Mesenchymal stem cell (in vitro differentiated cells and primary cell): ENCODE data around the gene COX4I1.

Experiments
- DNase-seq: peaks from one replicate; pipeline ENCODE4 v3.0.0-alpha.2; 2013
- H2AFZ ChIP-seq: one replicate; pipeline ENCODE4 v1.6.1; 2013; ENCODE audit warnings: low read depth, mild to moderate bottlenecking, control low read depth, inconsistent platforms, low read length, moderate library complexity
- H2AK5ac ChIP-seq: 2 replicates; pipeline ENCODE4 v1.6.1; 2013; ENCODE audit warnings: low read length, moderate library complexity, mild to moderate bottlenecking, inconsistent platforms; ENCODE audit not compliant: severe bottlenecking
- H2BK120ac ChIP-seq: one replicate; pipeline ENCODE4 v1.6.1; 2013; ENCODE audit warnings: low read depth, mild to moderate bottlenecking, inconsistent platforms, low read length, moderate library complexity
- H2BK12ac ChIP-seq, 2 experiments: one replicate each; pipeline ENCODE4 v1.6.1; 2013; ENCODE audit warnings: inconsistent platforms in 2 of 2, low read length in 2 of 2, mild to moderate bottlenecking in 2 of 2, moderate library complexity in 2 of 2, control low read depth in 1 of 2
- H2BK15ac ChIP-seq: one replicate; pipeline ENCODE4 v1.6.1; 2013; ENCODE audit warnings: mild to moderate bottlenecking, low read depth, inconsistent platforms; ENCODE audit not compliant: poor library complexity, severe bottlenecking
- H2BK5ac ChIP-seq: 2 replicates; pipeline ENCODE4 v1.6.1; 2013; ENCODE audit warnings: low read depth, mild to moderate bottlenecking, low read length, control low read depth, inconsistent platforms; ENCODE audit not compliant: poor library complexity, severe bottlenecking
- H3K14ac ChIP-seq, 2 experiments: one replicate each; pipeline ENCODE4 v1.6.1; 2013; ENCODE audit warnings: inconsistent platforms in 2 of 2, low read length in 2 of 2, control low read depth in 1 of 2, mild to moderate bottlenecking in 1 of 2, moderate library complexity in 1 of 2
- H3K18ac ChIP-seq, 2 experiments: one replicate each; pipeline ENCODE4 v1.6.1; 2013; ENCODE audit warnings: inconsistent platforms in 2 of 2, low read length in 2 of 2, control low read depth in 1 of 2, low read depth in 1 of 2, mild to moderate bottlenecking in 1 of 2
- H3K23ac ChIP-seq, 2 experiments: one replicate each; pipeline ENCODE4 v1.6.1; 2013; ENCODE audit warnings: inconsistent platforms in 2 of 2, low read length in 2 of 2, mild to moderate bottlenecking in 2 of 2, moderate library complexity in 2 of 2, control low read depth in 1 of 2
- H3K27ac ChIP-seq: 2 replicates; pipeline ENCODE4 v1.5.1; 2013; ENCODE audit warnings: mild to moderate bottlenecking, moderate library complexity, low read length, control low read depth, inconsistent platforms; ENCODE audit not compliant: poor library complexity, severe bottlenecking
- H3K27me3 ChIP-seq, 2 experiments: 2 replicates each; pipeline versions ENCODE4 v1.6.1 to v1.7.0; 2013; ENCODE audit warnings: low read length in 2 of 2, mild to moderate bottlenecking in 2 of 2, moderate library complexity in 2 of 2, control low read depth in 1 of 2, inconsistent platforms in 1 of 2; ENCODE audit not compliant: control insufficient read depth in 1 of 2, insufficient read depth in 1 of 2
- H3K36me3 ChIP-seq, 2 experiments: 2 replicates each; pipeline versions ENCODE4 v1.6.1 to v1.7.0; 2013; ENCODE audit warnings: low read length in 2 of 2, control low read depth in 1 of 2, inconsistent platforms in 1 of 2, low read depth in 1 of 2, mild to moderate bottlenecking in 1 of 2; ENCODE audit not compliant: insufficient read depth in 2 of 2, control insufficient read depth in 1 of 2
- H3K4ac ChIP-seq, 2 experiments: one replicate each; pipeline ENCODE4 v1.6.1; 2013; ENCODE audit warnings: inconsistent platforms in 2 of 2, low read length in 2 of 2, mild to moderate bottlenecking in 2 of 2, moderate library complexity in 2 of 2, control low read depth in 1 of 2, low read depth in 1 of 2
- H3K4me1 ChIP-seq: 2 replicates; pipeline ENCODE4 v1.6.1; 2013; ENCODE audit warnings: low read depth, low read length, control low read depth; ENCODE audit not compliant: control insufficient read depth, insufficient read depth
- H3K4me2 ChIP-seq: 2 replicates; pipeline ENCODE4 v1.6.1; 2013; ENCODE audit warnings: low read length, mild to moderate bottlenecking, inconsistent platforms; ENCODE audit not compliant: poor library complexity, severe bottlenecking
- H3K4me3 ChIP-seq, 2 experiments: 2 replicates each; pipeline versions ENCODE4 v1.5.1 to v1.7.0; 2013; ENCODE audit warnings: low read length in 2 of 2, mild to moderate bottlenecking in 2 of 2, control low read depth in 1 of 2, low read depth in 1 of 2; ENCODE audit not compliant: insufficient read depth in 1 of 2
- H3K79me1 ChIP-seq: replicated peaks from 2 replicates; pipeline ENCODE4 v1.6.1; 2013; ENCODE audit warnings: mild to moderate bottlenecking, control low read depth, low read length, inconsistent platforms; ENCODE audit not compliant: poor library complexity, severe bottlenecking
- H3K9ac ChIP-seq: 2 replicates; pipeline ENCODE4 v1.7.0; 2013; ENCODE audit warnings: mild to moderate bottlenecking, low read length, moderate library complexity
- H3K9me3 ChIP-seq: 2 replicates; pipeline ENCODE4 v1.7.0; 2013; ENCODE audit warnings: mild to moderate bottlenecking, low read length; ENCODE audit not compliant: control insufficient read depth
- H4K8ac ChIP-seq: one replicate; pipeline ENCODE4 v1.6.1; 2013; ENCODE audit warnings: inconsistent platforms, mild to moderate bottlenecking, low read length, moderate library complexity
- H4K91ac ChIP-seq: one replicate; pipeline ENCODE4 v1.6.1; 2013; ENCODE audit warnings: mild to moderate bottlenecking, low read length, inconsistent platforms
- WGBS: methylation state at CpG from one replicate; pipeline ENCODE4 v1.1.7; 2013; ENCODE audit warnings: mixed read lengths; 5-methylcytosine and 5-hydroxymethylcytosine counted together

The COX4I1 gene

GRCh38 chr16:85853547-85854545 lies 54.4 kb downstream of the COX4I1 start:
- Histone ChIP-seq H2BK15ac (no peak overlapping the region), H3K36me3 (no peaks in the 10 kb centered on the region)

GRCh38 chr16:85854935-85855334 lies 55.4 kb downstream of the COX4I1 start:
- no peak overlapping the region for H3K4me2 ChIP-seq
- peaks cover 4% of the 10 kb centered on the region for H3K9me3 ChIP-seq
- no peak overlapping the region for H3K4me3 ChIP-seq
- H3K9ac ChIP-seq, result no peak overlapping the region
- WGBS, result 100% methylated on average over 1 of the region's 1 CpG
- no peak overlapping the region for H3K14ac ChIP-seq
- H2BK120ac ChIP-seq, result no peak overlapping the region
- H2BK12ac ChIP-seq, result no peak overlapping the region
- DNase-seq, result no peak
- no peak overlapping the region for H2BK15ac ChIP-seq
- no peaks in the 10 kb centered on the region for H3K79me1 ChIP-seq
- no peak overlapping the region for H3K18ac ChIP-seq
- no peak overlapping the region for H2BK5ac ChIP-seq
- H3K23ac ChIP-seq, result no peak overlapping the region
- no peak overlapping the region for H2AK5ac ChIP-seq
- no peak overlapping the region for H4K8ac ChIP-seq
- no peak overlapping the region for H3K4ac ChIP-seq
- H4K91ac ChIP-seq, result no peak overlapping the region
- H3K27me3 ChIP-seq, result peaks cover 3 to 55% of the 10 kb centered on the region in 2 experiments
- H3K27ac ChIP-seq, result no peak overlapping the region
- no peaks in the 10 kb centered on the region for H3K36me3 ChIP-seq
- H3K4me1 ChIP-seq, result no peaks in the 10 kb centered on the region
- H2AFZ ChIP-seq, result no peak overlapping the region

More at GRCh38 chr16:85853547-85854545, 54.4 kb downstream of the COX4I1 start:
- Histone ChIP-seq H2BK12ac (no peak overlapping the region), H2AFZ (no peak overlapping the region), H2BK5ac (no peak overlapping the region), H2AK5ac (no peak overlapping the region), H3K79me1 (no peaks in the 10 kb centered on the region), H3K18ac (no peak overlapping the region), H3K9ac (no peak overlapping the region), H3K4me1 (no peaks in the 10 kb centered on the region), H4K8ac (no peak overlapping the region), H3K14ac (no peak overlapping the region), H3K4me3 (no peak overlapping the region), H3K27me3 (peaks cover 3 to 60% of the 10 kb centered on the region in 2 experiments), H3K9me3 (peaks cover 4% of the 10 kb centered on the region), H2BK120ac (no peak overlapping the region), H3K4me2 (no peak overlapping the region), H4K91ac (no peak overlapping the region), H3K23ac (no peak overlapping the region), H3K4ac (no peak overlapping the region), H3K27ac (no peak overlapping the region)
- DNase-seq, result no peak
- 77% methylated on average over 16 of the region's 16 CpGs for WGBS

- no peak overlapping the region for H2BK15ac ChIP-seq
- no peak overlapping the region for H3K14ac ChIP-seq
- no peak overlapping the region for H2AK5ac ChIP-seq
- H3K4me1 ChIP-seq, result no peaks in the 10 kb centered on the region
- 76% methylated on average over 6 of the region's 6 CpGs for WGBS
- no peak overlapping the region for H3K18ac ChIP-seq
- H3K27me3 ChIP-seq, result peaks cover 3 to 54% of the 10 kb centered on the region in 2 experiments
- no peak overlapping the region for H2BK120ac ChIP-seq
- no peak overlapping the region for H3K23ac ChIP-seq
- no peaks in the 10 kb centered on the region for H3K79me1 ChIP-seq
- no peak overlapping the region for H4K8ac ChIP-seq
- no peak overlapping the region for H2BK5ac ChIP-seq
- no peak overlapping the region for H3K4me2 ChIP-seq
- H4K91ac ChIP-seq, result no peak overlapping the region
- no peak overlapping the region for H2AFZ ChIP-seq
- no peak overlapping the region for H2BK12ac ChIP-seq
- H3K4me3 ChIP-seq, result no peak overlapping the region
- no peaks in the 10 kb centered on the region for H3K36me3 ChIP-seq
- no peak for DNase-seq
- H3K4ac ChIP-seq, result no peak overlapping the region
- no peak overlapping the region for H3K9ac ChIP-seq
- peaks cover 4% of the 10 kb centered on the region for H3K9me3 ChIP-seq
- no peak overlapping the region for H3K27ac ChIP-seq
These were observed 56.6 kb downstream of the COX4I1 start for GRCh38 chr16:85856079-85856478.

GRCh38 chr16:85856585-85856984 lies 57.1 kb downstream of the COX4I1 start:
- no peak overlapping the region for H2BK120ac ChIP-seq
- no peak overlapping the region for H2AK5ac ChIP-seq
- no peak overlapping the region for H2BK12ac ChIP-seq
- no peaks in the 10 kb centered on the region for H3K36me3 ChIP-seq
- no peak overlapping the region for H2BK15ac ChIP-seq
- no peak overlapping the region for H3K4ac ChIP-seq
- H4K8ac ChIP-seq, result no peak overlapping the region
- H3K9me3 ChIP-seq, result peaks cover 4% of the 10 kb centered on the region
- no peak overlapping the region for H3K4me2 ChIP-seq
- no peaks in the 10 kb centered on the region for H3K79me1 ChIP-seq
- no peak overlapping the region for H3K23ac ChIP-seq
- no peak overlapping the region for H3K27ac ChIP-seq
- no peak overlapping the region for H2AFZ ChIP-seq
- no peak overlapping the region for H3K14ac ChIP-seq
- no peak overlapping the region for H4K91ac ChIP-seq
- H3K27me3 ChIP-seq, result peaks cover 3 to 49% of the 10 kb centered on the region in 2 experiments
- DNase-seq, result no peak
- no peak overlapping the region for H3K9ac ChIP-seq
- no peaks in the 10 kb centered on the region for H3K4me1 ChIP-seq
- H2BK5ac ChIP-seq, result no peak overlapping the region
- no peak overlapping the region for H3K18ac ChIP-seq
- H3K4me3 ChIP-seq, result no peak overlapping the region
- 76% methylated on average over 1 of the region's 5 CpGs for WGBS
